IMR-90 (cell line): ENCODE measurements around the gene LMO1. TPM values are rescaled to one million over a fixed set of nuclear protein-coding genes. Genes with fewer than 3 reads are reported as not detected.

Experiments used
- ATAC-seq: fragments of 200-7000 bp; cut with Tn5 transposase; 2 replicates; pipeline ENCODE4 v1.9.1; 2020; ENCODE audit warnings: low read depth, mild to moderate bottlenecking, moderate library complexity
- BruUV-seq: library from RNA; stranded (reverse); fragments of 400-500 nt; replicated peaks from 2 replicates; lab custom pipeline; 2021; lab: Mats Ljungman, UMichigan
- CTCF ChIA-PET: fragments of 300-600 bp; formaldehyde crosslinking; extraction: SDS; loops from one replicate; lab custom pipeline; 2021; ENCODE audit warnings: antibody characterized with exemption; lab: Yijun Ruan, JAX
- POLR2A ChIA-PET: fragments of 300-600 bp; sonication (Branson Sonifier 250); formaldehyde crosslinking; loops from one replicate; lab custom pipeline; 2022; ENCODE audit warnings: antibody characterized with exemption; ENCODE audit not compliant: unreplicated experiment; lab: Charles Lee
- DNase-seq: peaks from one replicate; pipeline ENCODE4 v3.0.0; 2013
- H2AFZ ChIP-seq: replicated peaks from 2 replicates; pipeline ENCODE3; 2013; ENCODE audit warnings: low read length, mild to moderate bottlenecking; ENCODE audit not compliant: poor library complexity
- H2AK5ac ChIP-seq: 2 replicates; pipeline ENCODE4 v1.6.1; 2013; ENCODE audit warnings: low read depth, low read length, inconsistent platforms
- H2AK9ac ChIP-seq: replicated peaks from 2 replicates; pipeline ENCODE3; 2013; ENCODE audit warnings: mild to moderate bottlenecking, low read depth, low read length, moderate library complexity; ENCODE audit not compliant: poor library complexity
- H2BK120ac ChIP-seq: 2 replicates; pipeline ENCODE4 v1.6.1; 2013; ENCODE audit warnings: low read depth, low read length, inconsistent platforms
- H2BK15ac ChIP-seq: 3 replicates; pipeline ENCODE4 v1.6.1; 2013; ENCODE audit warnings: low read depth, low read length, inconsistent platforms
- H2BK20ac ChIP-seq: 2 replicates; pipeline ENCODE4 v1.6.1; 2013; ENCODE audit warnings: low read depth, mild to moderate bottlenecking, inconsistent platforms, low read length, moderate library complexity
- H2BK5ac ChIP-seq: 2 replicates; pipeline ENCODE4 v1.6.1; 2013; ENCODE audit warnings: mild to moderate bottlenecking, low read depth, low read length, inconsistent platforms; ENCODE audit not compliant: poor library complexity, severe bottlenecking
- H3K14ac ChIP-seq: replicated peaks from 2 replicates; pipeline ENCODE4 v1.6.1; 2013; ENCODE audit warnings: low read depth, low read length, inconsistent platforms
- H3K18ac ChIP-seq: 2 replicates; pipeline ENCODE4 v1.6.1; 2013; ENCODE audit warnings: low read depth, low read length, control low read depth
- H3K23ac ChIP-seq: 2 replicates; pipeline ENCODE4 v1.6.1; 2013; ENCODE audit warnings: low read depth, low read length, inconsistent platforms
- H3K27ac ChIP-seq: 2 replicates; pipeline ENCODE4 v1.5.1; 2013; ENCODE audit warnings: mild to moderate bottlenecking, control low read depth, low read length; ENCODE audit not compliant: insufficient read depth
- H3K27me3 ChIP-seq: 2 replicates; pipeline ENCODE4 v1.6.1; 2013; ENCODE audit warnings: low read length; ENCODE audit not compliant: control insufficient read depth, insufficient read depth
- H3K36me3 ChIP-seq: 2 replicates; pipeline ENCODE4 v1.6.1; 2013; ENCODE audit warnings: low read length, mixed read lengths; ENCODE audit not compliant: control insufficient read depth, insufficient read depth
- H3K4ac ChIP-seq: 2 replicates; pipeline ENCODE4 v1.6.1; 2013; ENCODE audit warnings: low read depth, low read length, inconsistent platforms
- H3K4me1 ChIP-seq: 2 replicates; pipeline ENCODE4 v1.6.1; 2013; ENCODE audit warnings: low read length, mixed read lengths; ENCODE audit not compliant: control insufficient read depth, insufficient read depth
- H3K4me2 ChIP-seq: 2 replicates; pipeline ENCODE4 v1.6.1; 2013; ENCODE audit warnings: low read depth, mild to moderate bottlenecking, control low read depth, low read length, moderate library complexity
- H3K4me3 ChIP-seq: 2 replicates; pipeline ENCODE4 v1.5.1; 2013; ENCODE audit warnings: low read depth, mild to moderate bottlenecking, control low read depth, low read length, moderate library complexity; ENCODE audit not compliant: insufficient read depth
- H3K56ac ChIP-seq: 2 replicates; pipeline ENCODE4 v1.6.1; 2013; ENCODE audit warnings: low read length, inconsistent platforms; ENCODE audit not compliant: insufficient read depth; ENCODE audit errors: extremely low read depth
- H3K79me1 ChIP-seq, 2 experiments: 2 replicates each; pipeline ENCODE4 v1.6.1; 2013; ENCODE audit warnings: low read length in 2 of 2, inconsistent platforms in 1 of 2, low read depth in 1 of 2
- H3K9ac ChIP-seq: 2 replicates; pipeline ENCODE4 v1.6.1; 2013; ENCODE audit warnings: low read depth, low read length, control low read depth
- H3K9me1 ChIP-seq: 2 replicates; pipeline ENCODE4 v1.6.1; 2013; ENCODE audit warnings: low read length, inconsistent platforms; ENCODE audit not compliant: insufficient read depth
- H3K9me3 ChIP-seq: 2 replicates; pipeline ENCODE4 v1.6.1; 2013; ENCODE audit warnings: low read length; ENCODE audit not compliant: control insufficient read depth, insufficient read depth
- H4K20me1 ChIP-seq: 2 replicates; pipeline ENCODE4 v1.6.1; 2013; ENCODE audit warnings: low read length, inconsistent platforms; ENCODE audit not compliant: insufficient read depth
- H4K5ac ChIP-seq: 2 replicates; pipeline ENCODE4 v1.6.1; 2013; ENCODE audit warnings: mild to moderate bottlenecking, low read depth, low read length, control low read depth
- H4K8ac ChIP-seq, 2 experiments: 2 replicates each; pipeline ENCODE4 v1.6.1; 2013; ENCODE audit warnings: low read depth in 2 of 2, low read length in 2 of 2, control low read depth in 1 of 2, inconsistent platforms in 1 of 2
- H4K91ac ChIP-seq: 2 replicates; pipeline ENCODE4 v1.6.1; 2013; ENCODE audit warnings: low read depth, low read length, inconsistent platforms; ENCODE audit not compliant: insufficient read depth
- RFX5 ChIP-seq: IDR thresholded peaks from 2 replicates; pipeline ENCODE4 v1.8.0; 2012; ENCODE audit warnings: low read depth, mild to moderate bottlenecking, low read length, moderate library complexity
- WGBS, 2 experiments: methylation state at CpG; one replicate each; pipeline versions ENCODE4 v1.1.5 to v1.1.7; 2013; ENCODE audit warnings: missing lambda C conversion rate in 2 of 2; ENCODE audit not compliant: insufficient read length in 1 of 2; ENCODE audit errors: extremely low coverage in 2 of 2; 5-methylcytosine and 5-hydroxymethylcytosine counted together
- dilution Hi-C: fragments of 300-500 bp; cut with HindIII; formaldehyde crosslinking; loops from one replicate; pipeline ENCODE4 v1.14.3; 2018; ENCODE audit warnings: low sequenced_read_pairs; ENCODE audit not compliant: unreplicated experiment
- in situ Hi-C: fragments of 300-500 bp; cut with MboI; formaldehyde crosslinking; loops from 3 replicates; pipeline ENCODE4 v1.14.3; 2019; ENCODE audit warnings: low sequenced_read_pairs, inconsistent platforms, mixed read lengths
- intact Hi-C: fragments of 100-400 bp; cut with micrococcal nuclease; formaldehyde crosslinking; loops from 2 replicates; pipeline ENCODE4 v1.10.0; 2022
- polyA plus RNA-seq, 3 experiments: library from polyadenylated mRNA; depleted of rRNA; stranded (reverse); fragments of >200 nt; gene quantifications; 2 replicates each; pipeline ENCODE4 v1.2.3, GENCODE V29; 2012; ENCODE audit warnings: low replicate concordance in 1 of 3
- total RNA-seq: library from RNA; depleted of rRNA; stranded (reverse); fragments of >200 nt; gene quantifications from 2 replicates; pipeline ENCODE4 v1.2.3, GENCODE V29; 2012

LMO1 gene
- total and polyA plus RNA-seq, 2 of the 4 experiments (the other 2 are of a cell fraction): not detected

GRCh38 chr11:8249482-8249881 is 14.2 kb downstream of the LMO1 start:
- 77% methylated on average over 3 of the region's 6 CpGs; no CpG with 5 or more reads in 1 of the 2 experiments for WGBS, 2 experiments
- Histone ChIP-seq H3K23ac (no peak overlapping the region), H2BK120ac (no peak overlapping the region), H2BK20ac (no peak overlapping the region), H2AK5ac (no peak overlapping the region), H2BK15ac (no peak overlapping the region), H3K27me3 (peaks cover 38% of the 10 kb centered on the region), H2AFZ (no peak overlapping the region), H3K9me1 (no peaks in the 10 kb centered on the region), H3K4me2 (no peak overlapping the region), H2AK9ac (no peak overlapping the region), H4K8ac (no peak overlapping the region), H2BK5ac (no peak overlapping the region), H3K18ac (no peak overlapping the region), H4K20me1 (no peaks in the 10 kb centered on the region; the same call in 1 of the 2 replicates), H3K4me3 (no peak overlapping the region), H3K36me3 (no peaks in the 10 kb centered on the region), H3K27ac (no peak overlapping the region), H3K4me1 (no peaks in the 10 kb centered on the region), H3K9ac (no peak overlapping the region), H4K5ac (no peak overlapping the region), H3K56ac (no peak overlapping the region), H4K91ac (no peak overlapping the region), H3K14ac (no peak overlapping the region), H3K9me3 (no peaks in the 10 kb centered on the region), H3K79me1 (no peaks in the 10 kb centered on the region), H3K4ac (no peak overlapping the region)
- BruUV-seq: no TSS peak
- in situ Hi-C loops: loop anchor here (25.0 kb wide), 2 partner anchors 713 to 863 kb away; partner anchors contain the start of gene TMEM9B
- no peak for DNase-seq
- ChIA-PET POLR2A (no interaction called here), CTCF (interaction anchor here (3.7 kb wide), 1 partner anchor 14 kb away, joined by 9 read pairs; the partner anchor contains the start of gene LMO1)
- ATAC-seq: no peak
- no peak for TF ChIP-seq RFX5
- intact Hi-C loops: no loop called here
- dilution Hi-C loops: no loop called here
